NCI-H2171 (cell line): ENCODE measurements around the gene ZDHHC4.

Experiments
- DNase-seq: peaks from one replicate; lab custom pipeline; 2025; lab: John Stamatoyannopoulos, UW

Gene ZDHHC4

DNA sequence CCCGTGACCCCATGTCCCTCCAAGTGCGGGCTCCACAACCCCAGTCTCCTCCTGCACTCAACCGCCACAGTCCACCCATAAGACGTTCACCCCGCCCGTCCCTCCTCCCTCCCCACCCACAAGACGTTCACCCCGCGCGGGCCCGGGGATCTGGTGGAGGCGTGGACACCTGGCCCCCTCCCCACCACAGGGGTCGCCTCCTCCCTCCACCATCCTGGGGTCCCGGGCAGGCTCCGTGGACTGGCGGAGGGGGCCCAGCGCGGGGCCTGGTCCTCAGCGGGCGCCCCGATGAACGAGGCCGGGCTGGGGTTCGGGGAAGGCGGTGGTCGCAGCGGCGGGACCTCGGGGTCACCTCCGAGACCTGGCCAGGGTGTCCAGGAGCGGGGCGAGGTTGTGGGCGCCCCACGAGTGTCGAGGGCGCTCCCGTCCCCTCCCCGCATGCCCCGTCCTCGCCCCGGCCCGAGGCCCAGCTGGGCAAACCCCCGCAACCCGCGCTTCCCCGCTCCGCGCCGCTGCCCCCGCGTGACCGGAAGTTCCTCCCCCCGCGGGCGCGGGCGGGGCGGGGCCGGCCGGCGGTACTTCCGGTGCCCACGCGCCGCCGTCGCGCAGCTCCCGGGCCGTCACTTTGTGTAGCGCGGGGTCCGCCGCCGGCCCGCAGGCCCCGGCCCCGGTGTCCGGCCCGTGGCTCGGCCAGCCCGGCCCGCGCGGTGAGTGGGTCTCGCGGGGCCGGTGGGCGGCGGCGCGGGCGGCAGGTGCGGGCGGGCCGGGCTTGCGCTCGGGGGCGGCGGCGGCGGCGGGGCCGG is 59.7 kb downstream of the ZDHHC4 start, which contains the start of gene ZNF316:
TSS of gene ZNF316 (plus strand) at position 578 of the 803 bp plus-strand sequence. CDS start 5,092 bp downstream, outside the sequence.
- peak; percentile 38 for DNase-seq

DNA sequence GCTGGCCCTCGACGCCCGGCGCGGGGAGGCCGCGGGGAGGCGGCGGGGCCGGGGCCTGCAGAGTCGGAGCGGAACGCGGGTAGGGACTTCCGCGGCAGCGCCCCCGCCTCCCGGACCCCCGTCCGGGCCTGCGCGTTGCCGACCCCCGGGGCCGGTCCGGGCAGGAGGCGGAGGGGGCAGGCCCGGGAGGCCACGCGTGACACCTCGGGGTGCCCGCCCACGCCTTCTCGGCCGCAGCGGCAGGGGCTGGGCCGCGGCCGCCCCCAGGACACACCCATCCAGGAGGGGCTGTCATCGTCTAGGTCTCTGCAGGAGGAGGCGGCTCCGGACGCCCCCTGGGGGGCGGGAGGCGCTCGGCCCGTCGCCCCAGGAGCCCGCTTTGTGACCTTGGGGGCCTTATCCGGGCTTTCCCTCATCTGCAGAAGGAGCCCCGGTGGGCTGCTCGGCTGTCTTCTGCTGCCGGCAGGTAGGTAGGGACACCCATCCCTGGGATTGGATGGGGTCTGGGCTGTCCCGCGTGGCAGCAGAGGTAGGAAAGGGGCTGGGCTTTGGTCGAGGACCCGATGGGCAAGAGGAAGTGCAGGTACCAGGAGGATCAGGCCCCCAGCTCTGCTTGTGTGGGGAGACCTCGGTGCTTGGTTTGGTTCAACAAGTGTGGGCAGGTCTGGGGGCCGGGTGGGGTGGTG is 60.4 kb downstream of the ZDHHC4 start:
- no peak for DNase-seq
